KMS-11 (cell line): Measurements from ENCODE around the gene RIPOR3.

Experiments
- H2AFZ ChIP-seq: fragments of 200-600 bp; sonication (generic); 2 replicates; pipeline ENCODE4 v1.6.1; 2016; ENCODE audit warnings: antibody characterized with exemption, mixed run types, low read depth
- H3K27ac ChIP-seq: fragments of 200-600 bp; sonication (generic); 2 replicates; pipeline ENCODE4 v1.6.1; 2016; ENCODE audit warnings: mild to moderate bottlenecking, mixed run types
- H3K27me3 ChIP-seq: fragments of 200-600 bp; sonication (generic); 2 replicates; pipeline ENCODE4 v1.6.1; 2017; ENCODE audit warnings: mild to moderate bottlenecking, low read depth, mixed run types, moderate library complexity; ENCODE audit not compliant: insufficient read depth
- H3K36me3 ChIP-seq: fragments of 200-600 bp; sonication (generic); 2 replicates; pipeline ENCODE4 v1.6.1; 2017; ENCODE audit warnings: mild to moderate bottlenecking, mixed run types; ENCODE audit not compliant: insufficient read depth
- H3K4me1 ChIP-seq: fragments of 200-600 bp; sonication (generic); 2 replicates; pipeline ENCODE4 v1.6.1; 2016; ENCODE audit warnings: mild to moderate bottlenecking, low read depth, mixed run types; ENCODE audit not compliant: poor library complexity, severe bottlenecking
- H3K4me2 ChIP-seq: fragments of 200-600 bp; sonication (generic); 2 replicates; pipeline ENCODE4 v1.7.0; 2016; ENCODE audit warnings: mild to moderate bottlenecking, mixed run types
- H3K4me3 ChIP-seq: fragments of 200-600 bp; sonication (generic); IDR thresholded peaks from 2 replicates; pipeline ENCODE4 v1.6.1; 2017; ENCODE audit warnings: low read depth, low read length, mixed read lengths; ENCODE audit not compliant: insufficient read depth
- H3K79me2 ChIP-seq: fragments of 200-600 bp; sonication (generic); 2 replicates; pipeline ENCODE4 v1.6.1; 2016; ENCODE audit warnings: low read depth, mixed run types; ENCODE audit not compliant: insufficient read depth
- H3K9ac ChIP-seq: fragments of 200-600 bp; sonication (generic); 2 replicates; pipeline ENCODE4 v1.6.1; 2016; ENCODE audit warnings: mild to moderate bottlenecking, mixed run types
- H4K20me1 ChIP-seq: fragments of 200-600 bp; sonication (generic); 2 replicates; pipeline ENCODE4 v1.6.1; 2016; ENCODE audit warnings: mild to moderate bottlenecking, mixed run types; ENCODE audit not compliant: insufficient read depth
- TF ChIP-seq, protein P1 (sequence below): fragments of 200-600 bp; sonication (generic); conservative IDR thresholded peaks from 2 replicates; pipeline ENCODE4 v1.6.1; 2017; ENCODE audit warnings: low read depth, mild to moderate bottlenecking, antibody characterized with exemption, low read length, moderate library complexity, mixed read lengths

RIPOR3 gene

DNA sequence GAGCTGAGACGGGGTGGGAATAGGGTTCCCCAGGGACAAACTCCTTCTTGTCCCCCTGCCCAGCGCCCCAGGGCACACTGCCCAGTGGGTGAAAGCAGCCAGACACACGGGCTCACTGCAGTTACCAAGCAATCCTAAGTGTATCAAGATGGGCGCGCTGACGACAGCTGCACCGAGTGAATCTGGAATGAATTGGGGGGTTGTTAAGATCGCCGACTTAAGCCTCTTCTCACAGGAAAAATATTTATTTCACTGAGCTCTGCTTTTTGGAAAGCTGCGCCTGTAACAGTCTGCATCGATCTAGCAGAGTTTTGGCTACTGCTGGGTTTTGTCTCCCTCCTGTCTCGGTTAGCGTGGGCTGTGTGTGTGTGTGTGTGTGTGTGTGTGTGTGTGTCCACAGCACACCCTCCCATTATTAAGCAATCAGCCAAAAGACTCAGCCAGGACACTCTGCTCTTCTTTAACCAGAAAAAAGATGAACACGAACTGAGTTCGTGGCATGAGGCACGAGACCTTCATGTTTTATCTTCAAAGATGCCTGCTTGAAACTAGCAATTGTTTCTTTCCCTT lies 35.9 kb downstream of the RIPOR3 start:
- Histone ChIP-seq H3K4me1 (no peaks in the 10 kb centered on the region), H3K4me2 (no peak overlapping the region), H3K9ac (no peak overlapping the region), H3K27ac (no peak overlapping the region), H4K20me1 (no peaks in the 10 kb centered on the region), H2AFZ (no peak overlapping the region), H3K4me3 (no peak overlapping the region), H3K79me2 (no peaks in the 10 kb centered on the region), H3K36me3 (no peaks in the 10 kb centered on the region), H3K27me3 (no peaks in the 10 kb centered on the region)
- TF ChIP-seq, protein P1, sequence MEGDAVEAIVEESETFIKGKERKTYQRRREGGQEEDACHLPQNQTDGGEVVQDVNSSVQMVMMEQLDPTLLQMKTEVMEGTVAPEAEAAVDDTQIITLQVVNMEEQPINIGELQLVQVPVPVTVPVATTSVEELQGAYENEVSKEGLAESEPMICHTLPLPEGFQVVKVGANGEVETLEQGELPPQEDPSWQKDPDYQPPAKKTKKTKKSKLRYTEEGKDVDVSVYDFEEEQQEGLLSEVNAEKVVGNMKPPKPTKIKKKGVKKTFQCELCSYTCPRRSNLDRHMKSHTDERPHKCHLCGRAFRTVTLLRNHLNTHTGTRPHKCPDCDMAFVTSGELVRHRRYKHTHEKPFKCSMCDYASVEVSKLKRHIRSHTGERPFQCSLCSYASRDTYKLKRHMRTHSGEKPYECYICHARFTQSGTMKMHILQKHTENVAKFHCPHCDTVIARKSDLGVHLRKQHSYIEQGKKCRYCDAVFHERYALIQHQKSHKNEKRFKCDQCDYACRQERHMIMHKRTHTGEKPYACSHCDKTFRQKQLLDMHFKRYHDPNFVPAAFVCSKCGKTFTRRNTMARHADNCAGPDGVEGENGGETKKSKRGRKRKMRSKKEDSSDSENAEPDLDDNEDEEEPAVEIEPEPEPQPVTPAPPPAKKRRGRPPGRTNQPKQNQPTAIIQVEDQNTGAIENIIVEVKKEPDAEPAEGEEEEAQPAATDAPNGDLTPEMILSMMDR: no peak

GRCh38 chr20:50654904-50655303 lies 36.4 kb downstream of the RIPOR3 start:
- H3K79me2 ChIP-seq: no peaks in the 10 kb centered on the region
- H2AFZ ChIP-seq: no peak overlapping the region
- H3K9ac ChIP-seq: no peak overlapping the region
- H4K20me1 ChIP-seq: no peaks in the 10 kb centered on the region
- TF ChIP-seq, protein P1: no peak
- H3K27me3 ChIP-seq: no peaks in the 10 kb centered on the region
- no peak overlapping the region for H3K4me3 ChIP-seq
- no peak overlapping the region for H3K27ac ChIP-seq
- H3K4me1 ChIP-seq: no peaks in the 10 kb centered on the region
- H3K4me2 ChIP-seq: no peak overlapping the region
- no peaks in the 10 kb centered on the region for H3K36me3 ChIP-seq

- H3K27me3 ChIP-seq: no peaks in the 10 kb centered on the region
- H3K4me3 ChIP-seq: no peak overlapping the region
- H3K36me3 ChIP-seq: no peaks in the 10 kb centered on the region
- H3K4me2 ChIP-seq: no peak overlapping the region
- H3K4me1 ChIP-seq: no peaks in the 10 kb centered on the region
- no peaks in the 10 kb centered on the region for H4K20me1 ChIP-seq
- H3K27ac ChIP-seq: no peak overlapping the region
- H2AFZ ChIP-seq: no peak overlapping the region
- no peaks in the 10 kb centered on the region for H3K79me2 ChIP-seq
- TF ChIP-seq, protein P1: no peak
- no peak overlapping the region for H3K9ac ChIP-seq
These were observed 38.5 kb downstream of the RIPOR3 start for GRCh38 chr20:50652702-50653294.

DNA sequence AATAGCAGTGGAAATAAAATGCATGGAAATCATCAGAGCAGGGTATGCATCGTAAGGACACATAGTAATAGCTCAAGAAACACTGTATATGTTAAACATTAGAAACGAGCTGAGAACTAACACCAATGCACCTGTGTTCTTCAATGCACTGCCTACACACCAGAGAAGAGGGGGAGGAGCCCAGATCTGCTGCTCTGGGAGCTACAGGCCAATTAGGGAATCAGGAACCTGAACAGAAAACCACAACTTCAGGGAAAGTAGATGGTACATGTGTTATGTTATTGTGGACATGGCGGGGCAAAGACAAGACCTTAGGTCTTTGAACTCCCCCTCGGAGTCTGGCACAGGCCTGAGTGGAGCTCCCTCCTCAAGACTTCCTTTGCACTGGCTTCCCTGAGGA lies 39.7 kb downstream of the RIPOR3 start:
- H3K79me2 ChIP-seq: no peaks in the 10 kb centered on the region
- H4K20me1 ChIP-seq: no peaks in the 10 kb centered on the region
- H2AFZ ChIP-seq: no peak overlapping the region
- no peak overlapping the region for H3K4me3 ChIP-seq
- H3K4me2 ChIP-seq: no peak overlapping the region
- no peak overlapping the region for H3K9ac ChIP-seq
- TF ChIP-seq, protein P1: no peak
- H3K27ac ChIP-seq: no peak overlapping the region
- H3K36me3 ChIP-seq: no peaks in the 10 kb centered on the region
- H3K4me1 ChIP-seq: no peaks in the 10 kb centered on the region
- H3K27me3 ChIP-seq: no peaks in the 10 kb centered on the region
